A549 (cell line): Measurements from ENCODE around the gene NREP. TPM values are rescaled to one million over a fixed set of nuclear protein-coding genes. Genes with fewer than 3 reads are reported as not detected.

Source experiments
- ATAC-seq, 2 experiments: fragments of 200-7000 bp in 1 of 2; fragments of >200 bp in 1 of 2; cut with Nextera tagmentation in 1 of 2; cut with Tn5 transposase in 1 of 2; 3 replicates each; pipeline versions ENCODE4 v1.8.0 to v1.9.1; 2018 to 2020; ENCODE audit warnings: mild to moderate bottlenecking in 1 of 2, moderate library complexity in 1 of 2
- CTCF ChIA-PET: fragments of 300-600 bp; sonication (Branson Sonifier 250); formaldehyde crosslinking; extraction: SDS; loops from one replicate; lab custom pipeline; 2021; ENCODE audit warnings: antibody characterized with exemption, inconsistent platforms; lab: Yijun Ruan, JAX
- POLR2A ChIA-PET: fragments of 350-600 bp; formaldehyde crosslinking; extraction: SDS; loops from one replicate; lab custom pipeline; 2021; ENCODE audit warnings: antibody characterized with exemption, inconsistent platforms; lab: Yijun Ruan, JAX
- DNase-seq, 2 experiments: peaks; one replicate each; pipeline versions ENCODE4 v3.0.0 to v3.0.0-alpha.2; 2011 to 2016; ENCODE audit warnings: low read depth in 1 of 2, low spot score in 1 of 2
- FAIRE-seq: peaks from 2 replicates; lab custom pipeline; 2011; peaks lifted over from hg19 to GRCh38; lab: Jason Lieb, UNC
- H3K27ac ChIP-seq, 2 experiments: fragments of >200 bp; sonication (Bioruptor Twin); formaldehyde crosslinking; 3 replicates each; pipeline ENCODE4 v1.5.1; 2016 to 2017
- H3K4me1 ChIP-seq: fragments of >200 bp; sonication (Bioruptor Twin); formaldehyde crosslinking; 3 replicates; pipeline ENCODE4 v1.6.1; 2016
- H3K4me2 ChIP-seq: fragments of >200 bp; sonication (Bioruptor Twin); formaldehyde crosslinking; 3 replicates; pipeline ENCODE4 v1.6.1; 2016
- H3K4me3 ChIP-seq: fragments of >200 bp; sonication (Bioruptor Twin); formaldehyde crosslinking; 3 replicates; pipeline ENCODE4 v1.5.1; 2016
- H3K9me3 ChIP-seq: fragments of >200 bp; sonication (Bioruptor Twin); formaldehyde crosslinking; 3 replicates; pipeline ENCODE4 v1.6.1; 2016
- ATOH8 ChIP-seq: fragments of 250-450 bp; sonication (Bioruptor Pico); IDR thresholded peaks from 2 replicates; pipeline ENCODE4 v1.5.0; 2020; ENCODE audit warnings: low read depth, mild to moderate bottlenecking, moderate library complexity
- CEBPB ChIP-seq, 2 experiments: fragments of >200 bp in 1 of 2; sonication (Bioruptor Twin) in 1 of 2; formaldehyde crosslinking in 1 of 2; IDR thresholded peaks; 2 replicates each; pipeline ENCODE4 v1.6.1; 2012 to 2016
- EHF ChIP-seq: fragments of 250-450 bp; sonication (Bioruptor Pico); IDR thresholded peaks from 2 replicates; pipeline ENCODE4 v1.5.0; 2020; ENCODE audit warnings: mild to moderate bottlenecking
- EP300 ChIP-seq, 2 experiments: fragments of >200 bp; sonication (Bioruptor Twin); formaldehyde crosslinking; IDR thresholded peaks; 2 replicates in 1 of 2; 3 replicates in 1 of 2; pipeline ENCODE4 v1.6.1; 2016 to 2017
- ESRRA ChIP-seq: fragments of 150-350 bp; IDR thresholded peaks from 2 replicates; pipeline ENCODE4 v1.6.1; 2014; ENCODE audit warnings: mild to moderate bottlenecking, low read length, borderline replicate concordance
- FOXS1 ChIP-seq: fragments of 250-450 bp; sonication (Bioruptor Pico); IDR thresholded peaks from 2 replicates; pipeline ENCODE4 v1.5.0; 2020; ENCODE audit warnings: mild to moderate bottlenecking, moderate library complexity
- GATA3 ChIP-seq: IDR thresholded peaks from 2 replicates; pipeline ENCODE4 v1.6.1; 2012; ENCODE audit warnings: borderline replicate concordance
- HDAC2 ChIP-seq: fragments of 200-600 bp; sonication (generic); IDR thresholded peaks from 2 replicates; pipeline ENCODE4 v1.6.1; 2016
- HOXB13 ChIP-seq: fragments of 250-450 bp; sonication (Bioruptor Pico); IDR thresholded peaks from 2 replicates; pipeline ENCODE4 v1.5.0; 2020; ENCODE audit warnings: low read depth, mild to moderate bottlenecking, moderate library complexity
- JUN ChIP-seq, 2 experiments: fragments of >200 bp; sonication (Bioruptor Twin); formaldehyde crosslinking; IDR thresholded peaks; 2 replicates in 1 of 2; 3 replicates in 1 of 2; pipeline ENCODE4 v1.6.1; 2016 to 2017
- KDM5A ChIP-seq: fragments of 200-600 bp; sonication (generic); IDR thresholded peaks from 2 replicates; pipeline ENCODE4 v1.6.1; 2016; ENCODE audit warnings: antibody characterized with exemption, mild to moderate bottlenecking
- MAFK ChIP-seq: fragments of 450-650 bp; IDR thresholded peaks from 2 replicates; pipeline ENCODE4 v1.6.1; 2014; ENCODE audit not compliant: partially characterized antibody
- MAX ChIP-seq: IDR thresholded peaks from 2 replicates; pipeline ENCODE4 v1.6.1; 2012
- RAD21 ChIP-seq, 2 experiments: fragments of >200 bp in 1 of 2; sonication (Bioruptor Twin) in 1 of 2; formaldehyde crosslinking in 1 of 2; IDR thresholded peaks in 1 of 2; conservative IDR thresholded peaks in 1 of 2; 2 replicates in 1 of 2; 3 replicates in 1 of 2; pipeline ENCODE4 v1.6.1; 2012 to 2018; ENCODE audit warnings: inconsistent platforms in 1 of 2
- RARB ChIP-seq: fragments of 250-450 bp; sonication (Bioruptor Pico); IDR thresholded peaks from 2 replicates; pipeline ENCODE4 v1.8.0; 2021; ENCODE audit warnings: mild to moderate bottlenecking, moderate library complexity
- RNF2 ChIP-seq: fragments of 200-600 bp; sonication (generic); IDR thresholded peaks from 2 replicates; pipeline ENCODE4 v1.6.1; 2016; ENCODE audit warnings: low read depth, mild to moderate bottlenecking, antibody characterized with exemption, moderate library complexity, borderline replicate concordance
- SMC3 ChIP-seq: fragments of >200 bp; sonication (Bioruptor Twin); formaldehyde crosslinking; IDR thresholded peaks from 3 replicates; pipeline ENCODE4 v1.6.1; 2018; ENCODE audit warnings: inconsistent platforms
- ZSCAN20 ChIP-seq: fragments of 250-450 bp; sonication (Bioruptor Pico); IDR thresholded peaks from 2 replicates; pipeline ENCODE4 v1.8.0; 2022; ENCODE audit warnings: mild to moderate bottlenecking, moderate library complexity
- WGBS: methylation state at CpG from one replicate; pipeline ENCODE4 v1.1.6; 2017; ENCODE audit errors: missing lambda C conversion rate; 5-methylcytosine and 5-hydroxymethylcytosine counted together
- polyA plus RNA-seq, 4 experiments: library from polyadenylated mRNA; depleted of rRNA in 3 of 4; stranded (reverse); fragments of >200 nt; fragmentation: RNase III in 1 of 4; extraction: RNeasy Plus Mini Kit Qiagen cat#74134 plus additional on column Dnase treatment in 1 of 4; gene quantifications; 2 replicates in 3 of 4; 3 replicates in 1 of 4; pipeline ENCODE4 v1.2.3, GENCODE V29; 2011 to 2017
- TF ChIP-seq, protein P1 (sequence below): fragments of >200 bp; sonication (Bioruptor Twin); formaldehyde crosslinking; IDR thresholded peaks from 3 replicates; pipeline ENCODE4 v1.6.1; 2016
- TF ChIP-seq, protein P2 (sequence below): fragments of 200-600 bp; sonication (generic); IDR thresholded peaks from 2 replicates; pipeline ENCODE4 v1.6.1; 2016; ENCODE audit warnings: antibody characterized with exemption, mild to moderate bottlenecking, moderate library complexity

NREP gene
- polyA plus RNA-seq, 2 of the 4 experiments (the other 2 are of a cell fraction) = 8.7 to 28.1 TPM

DNA sequence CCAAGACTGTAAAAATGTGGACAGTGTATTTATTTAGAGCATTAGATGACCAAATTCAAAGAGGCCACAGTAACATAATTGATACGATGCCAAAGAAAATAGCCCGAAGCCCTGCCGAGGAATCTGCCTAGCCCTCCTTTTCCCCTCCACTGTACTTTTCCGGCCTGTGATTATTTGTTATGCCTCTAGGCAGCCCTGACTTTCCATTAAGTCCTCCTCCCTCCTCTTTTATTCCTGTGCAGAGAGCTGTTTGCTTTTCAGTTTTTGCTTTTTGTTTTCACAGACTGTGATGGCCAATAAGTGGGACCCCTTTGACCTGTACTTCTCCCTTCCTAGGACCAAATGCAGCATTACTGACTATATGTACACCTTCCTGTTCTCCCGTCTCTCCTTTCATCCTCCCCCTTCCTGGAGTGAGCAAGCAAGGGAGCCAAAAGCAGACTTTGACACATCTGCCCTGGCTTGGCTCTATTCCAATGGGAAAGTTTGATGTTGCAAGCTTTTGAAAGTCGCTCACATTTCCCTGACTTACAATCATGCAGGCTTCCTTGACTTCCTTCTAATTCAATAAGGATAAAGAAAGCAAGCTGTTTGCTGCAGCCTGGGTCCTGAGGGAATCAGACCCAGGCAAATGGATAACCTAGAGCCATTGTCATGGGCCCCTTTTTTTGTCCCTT lies 76.1 kb downstream of the NREP start:
- peak; percentile 95 to 98 for ATAC-seq
- Histone ChIP-seq H3K4me2 (peak overlapping the region; percentile 69), H3K27ac (peak overlapping the region; percentile 78 to 85), H3K9me3 (no peaks in the 10 kb centered on the region), H3K4me3 (0 out of 3 replicates have a peak overlapping the region, but pooled peaks have one; percentile 8), H3K4me1 (peaks cover 23% of the 10 kb centered on the region)
- DNase-seq = peak; percentile 49 to 92
- ChIA-PET POLR2A (interaction anchor here (0.9 to 3.2 kb wide), 4 partner anchors 19 to 480 kb away, joined by 3 to 20 read pairs (median 4); no protein-coding TSS in a partner anchor), CTCF (interaction anchor here (0.6 to 1.3 kb wide), 2 partner anchors 72 to 130 kb away, joined by 4 read pairs; no protein-coding TSS in a partner anchor)
- WGBS = 2% methylated on average over 6 of the region's 6 CpGs
- peak; percentile 93 for FAIRE-seq
- TF ChIP-seq CEBPB (IDR thresholded peaks at IDR 0.05) = peak; percentile 67 to 75; a peak in 3 of 4 replicates
- TF ChIP-seq ESRRA = no peak
- peak; percentile 56 to 63; a peak in 3 of 5 replicates for TF ChIP-seq JUN (IDR thresholded peaks at IDR 0.05)
- TF ChIP-seq HOXB13 (CRISPR knock-in tag) = no peak
- TF ChIP-seq, protein P1, sequence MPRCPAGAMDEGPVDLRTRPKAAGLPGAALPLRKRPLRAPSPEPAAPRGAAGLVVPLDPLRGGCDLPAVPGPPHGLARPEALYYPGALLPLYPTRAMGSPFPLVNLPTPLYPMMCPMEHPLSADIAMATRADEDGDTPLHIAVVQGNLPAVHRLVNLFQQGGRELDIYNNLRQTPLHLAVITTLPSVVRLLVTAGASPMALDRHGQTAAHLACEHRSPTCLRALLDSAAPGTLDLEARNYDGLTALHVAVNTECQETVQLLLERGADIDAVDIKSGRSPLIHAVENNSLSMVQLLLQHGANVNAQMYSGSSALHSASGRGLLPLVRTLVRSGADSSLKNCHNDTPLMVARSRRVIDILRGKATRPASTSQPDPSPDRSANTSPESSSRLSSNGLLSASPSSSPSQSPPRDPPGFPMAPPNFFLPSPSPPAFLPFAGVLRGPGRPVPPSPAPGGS = peak; percentile 59; the same call in 1 of the 3 replicates
- peak; percentile 46 to 70; a peak in 3 of 5 replicates for TF ChIP-seq EP300 (IDR thresholded peaks at IDR 0.05)
- TF ChIP-seq RAD21 (conservative IDR thresholded peaks at IDR 0.05 in 1 of 2, IDR thresholded peaks at IDR 0.05 in 1 of 2) = peak in 1 of 2 experiments; percentile 21; a peak in 1 of 5 replicates
- TF ChIP-seq FOXS1 (CRISPR knock-in tag) = peak; percentile 96
- TF ChIP-seq HDAC2 = no peak
- TF ChIP-seq SMC3 = 0 out of 3 replicates have a peak, but pooled peaks have one; percentile 7
- peak; percentile 66; the same call in 1 of the 2 replicates for TF ChIP-seq GATA3
- TF ChIP-seq MAX = peak; percentile 33; the same call in 1 of the 2 replicates

DNA sequence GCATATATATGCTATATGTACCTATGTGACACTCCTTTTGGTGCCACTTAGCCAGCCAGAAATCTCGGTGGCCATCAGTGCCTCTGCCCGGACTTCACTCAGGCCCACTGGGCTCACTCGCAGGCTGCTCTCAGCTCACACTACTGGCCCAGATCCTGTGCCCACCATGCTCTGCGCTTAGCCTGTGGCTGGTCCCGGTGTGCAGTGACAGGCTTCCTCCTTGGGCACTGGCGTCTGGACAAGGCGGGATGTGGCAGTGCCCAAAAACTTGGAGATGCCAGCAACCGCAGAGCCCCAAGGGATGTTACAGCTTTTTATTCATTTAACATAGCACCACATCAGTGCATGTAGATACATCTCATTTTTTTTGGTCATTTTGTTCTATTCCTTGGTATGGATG lies 77.4 kb downstream of the NREP start:
- 0 out of 3 replicates have a peak overlapping the region, but pooled peaks have one; percentile 69 for H3K4me2 ChIP-seq
- peak overlapping the region in 1 of 2 experiments; percentile 68; a peak in 4 of 6 replicates for H3K27ac ChIP-seq
- CTCF ChIA-PET = interaction anchor here (1.3 kb wide), 1 partner anchor 129 kb away, joined by 4 read pairs; no protein-coding TSS in a partner anchor
- no peak overlapping the region for H3K4me3 ChIP-seq
- no peak for DNase-seq
- 97% methylated on average over 8 of the region's 8 CpGs for WGBS
- no peak for FAIRE-seq
- POLR2A ChIA-PET = no interaction called here
- no peak for ATAC-seq
- TF ChIP-seq ATOH8 (CRISPR knock-in tag) = no peak
- no peak for TF ChIP-seq EHF
- TF ChIP-seq RNF2 = no peak
- TF ChIP-seq MAFK = no peak
- no peak for TF ChIP-seq RARB (CRISPR knock-in tag)
- TF ChIP-seq, protein P2, sequence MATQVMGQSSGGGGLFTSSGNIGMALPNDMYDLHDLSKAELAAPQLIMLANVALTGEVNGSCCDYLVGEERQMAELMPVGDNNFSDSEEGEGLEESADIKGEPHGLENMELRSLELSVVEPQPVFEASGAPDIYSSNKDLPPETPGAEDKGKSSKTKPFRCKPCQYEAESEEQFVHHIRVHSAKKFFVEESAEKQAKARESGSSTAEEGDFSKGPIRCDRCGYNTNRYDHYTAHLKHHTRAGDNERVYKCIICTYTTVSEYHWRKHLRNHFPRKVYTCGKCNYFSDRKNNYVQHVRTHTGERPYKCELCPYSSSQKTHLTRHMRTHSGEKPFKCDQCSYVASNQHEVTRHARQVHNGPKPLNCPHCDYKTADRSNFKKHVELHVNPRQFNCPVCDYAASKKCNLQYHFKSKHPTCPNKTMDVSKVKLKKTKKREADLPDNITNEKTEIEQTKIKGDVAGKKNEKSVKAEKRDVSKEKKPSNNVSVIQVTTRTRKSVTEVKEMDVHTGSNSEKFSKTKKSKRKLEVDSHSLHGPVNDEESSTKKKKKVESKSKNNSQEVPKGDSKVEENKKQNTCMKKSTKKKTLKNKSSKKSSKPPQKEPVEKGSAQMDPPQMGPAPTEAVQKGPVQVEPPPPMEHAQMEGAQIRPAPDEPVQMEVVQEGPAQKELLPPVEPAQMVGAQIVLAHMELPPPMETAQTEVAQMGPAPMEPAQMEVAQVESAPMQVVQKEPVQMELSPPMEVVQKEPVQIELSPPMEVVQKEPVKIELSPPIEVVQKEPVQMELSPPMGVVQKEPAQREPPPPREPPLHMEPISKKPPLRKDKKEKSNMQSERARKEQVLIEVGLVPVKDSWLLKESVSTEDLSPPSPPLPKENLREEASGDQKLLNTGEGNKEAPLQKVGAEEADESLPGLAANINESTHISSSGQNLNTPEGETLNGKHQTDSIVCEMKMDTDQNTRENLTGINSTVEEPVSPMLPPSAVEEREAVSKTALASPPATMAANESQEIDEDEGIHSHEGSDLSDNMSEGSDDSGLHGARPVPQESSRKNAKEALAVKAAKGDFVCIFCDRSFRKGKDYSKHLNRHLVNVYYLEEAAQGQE = no peak
- TF ChIP-seq, protein P1 = no peak
- no peak for TF ChIP-seq KDM5A
- no peak for TF ChIP-seq ZSCAN20 (CRISPR knock-in tag)
- H3K4me1 ChIP-seq = peaks cover 23% of the 10 kb centered on the region
- H3K9me3 ChIP-seq = no peaks in the 10 kb centered on the region
